D721Med (cell line): ENCODE measurements around the gene GLRA1.

Experiments used
- DNase-seq: peaks from one replicate; pipeline ENCODE4 v3.0.0; 2011; ENCODE audit warnings: low spot score; ENCODE audit not compliant: insufficient read length
- FAIRE-seq: peaks from 2 replicates; lab custom pipeline; 2011; peaks lifted over from hg19 to GRCh38; lab: Jason Lieb, UNC
- CTCF ChIP-seq: IDR thresholded peaks from 2 replicates; pipeline ENCODE4 v1.5.1; 2012; ENCODE audit warnings: mild to moderate bottlenecking, control low read depth; ENCODE audit not compliant: insufficient read depth; ENCODE audit errors: missing control alignments

The GLRA1 gene

DNA sequence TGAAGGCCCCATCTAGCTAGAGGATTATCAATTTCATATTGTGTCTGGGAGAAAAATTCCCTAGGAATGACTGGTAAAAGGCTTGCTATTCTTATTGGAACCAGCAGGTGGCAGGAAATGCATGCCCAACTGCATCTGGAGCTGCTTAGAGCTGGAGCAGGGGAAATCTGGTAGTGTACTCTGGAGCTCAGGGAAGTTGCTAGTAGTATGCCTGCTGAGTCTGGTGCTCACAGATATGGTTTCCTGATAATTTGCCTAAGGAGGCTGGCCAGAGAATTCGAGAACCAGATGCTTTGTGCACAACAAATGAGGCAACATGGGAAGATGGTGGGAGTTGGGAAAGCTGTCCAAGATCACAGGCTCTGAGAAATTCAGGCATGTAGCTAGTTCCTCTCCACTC, 99.2 kb downstream of the GLRA1 start:
- TF ChIP-seq CTCF: peak; percentile 95
- peak; percentile 6 for FAIRE-seq
- DNase-seq: peak; percentile 21

- FAIRE-seq: no peak
- no peak for TF ChIP-seq CTCF
- DNase-seq: no peak
Observed at GRCh38 chr5:151822141-151822540, 102.5 kb downstream of the GLRA1 start.

DNA sequence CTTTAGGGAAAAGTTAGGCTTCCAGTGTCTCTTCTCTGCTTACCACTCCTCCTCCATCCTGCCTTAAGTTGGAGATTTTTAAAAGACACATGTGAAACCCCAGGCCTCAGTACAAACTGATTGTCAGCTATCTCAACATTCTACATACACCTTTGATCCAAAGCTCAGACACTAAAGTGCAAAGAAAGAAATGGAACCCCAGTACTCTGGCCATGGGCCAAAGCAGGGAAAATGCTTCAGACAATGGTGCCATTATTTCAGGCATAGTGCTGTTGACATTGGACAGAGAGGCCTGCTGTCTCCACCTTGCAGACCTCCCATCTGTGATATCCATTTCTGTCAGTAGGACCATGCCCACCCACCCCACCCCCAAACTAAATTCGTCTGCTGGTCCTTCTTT, 103.7 kb downstream of the GLRA1 start:
- DNase-seq: no peak
- no peak for TF ChIP-seq CTCF

GRCh38 chr5:151820271-151820670, 104.4 kb downstream of the GLRA1 start:
- TF ChIP-seq CTCF: no peak
- FAIRE-seq: no peak
- DNase-seq: no peak

More for the DNA sequence above, 103.7 kb downstream of the GLRA1 start:
- no peak for FAIRE-seq

- FAIRE-seq (no peak), DNase-seq (no peak)
- no peak for TF ChIP-seq CTCF
Observed at GRCh38 chr5:151819830-151820229, 104.8 kb downstream of the GLRA1 start.

DNA sequence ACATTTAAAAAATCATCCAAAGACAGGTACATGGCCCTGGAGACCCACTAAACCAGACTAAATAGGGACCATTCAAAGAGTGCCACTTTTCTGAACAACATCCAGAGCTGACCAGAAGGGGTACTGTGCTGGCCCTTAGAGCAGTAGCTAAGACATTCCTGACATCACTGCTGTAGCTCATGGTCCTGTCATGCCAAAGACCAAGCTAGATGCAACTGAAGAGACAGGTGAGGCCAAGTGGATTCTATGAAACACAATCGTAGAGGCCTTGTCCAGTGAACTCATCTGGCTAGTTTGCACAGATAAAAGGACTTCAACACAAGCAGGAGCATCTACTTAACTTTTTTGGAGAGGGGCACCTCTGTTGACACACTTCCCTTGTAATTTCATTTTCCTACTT, 109.6 kb downstream of the GLRA1 start:
- FAIRE-seq: no peak
- TF ChIP-seq CTCF: no peak
- DNase-seq: no peak

DNA sequence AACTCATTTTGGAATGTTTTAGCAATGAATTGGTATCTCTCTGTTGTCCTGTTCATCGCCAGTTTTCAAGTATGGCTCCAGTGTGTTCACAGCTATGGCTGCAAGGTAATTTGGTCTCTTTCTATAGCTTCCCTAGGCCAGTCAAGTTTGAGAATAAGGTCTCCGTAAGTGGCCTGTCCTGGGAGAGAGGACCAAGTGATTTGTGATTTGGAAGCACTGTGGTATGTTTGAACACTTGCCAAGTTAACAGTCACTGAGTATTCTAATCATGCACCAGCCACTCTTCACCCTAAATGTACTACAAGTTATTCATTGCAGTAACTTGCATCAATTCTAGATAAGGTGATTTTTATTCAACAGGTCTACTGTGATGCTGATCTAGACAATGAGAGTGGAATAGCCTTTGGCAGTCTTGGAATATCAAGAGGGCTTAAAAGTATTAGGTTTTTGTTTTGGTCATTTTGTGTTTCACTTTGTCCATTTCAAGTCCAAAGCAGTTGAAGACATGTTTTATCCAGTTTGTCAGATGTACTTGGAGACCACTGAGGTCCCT, 111.8 kb downstream of the GLRA1 start:
- no peak for FAIRE-seq
- TF ChIP-seq CTCF: no peak
- no peak for DNase-seq
